ENCODE data around the gene DLD. TPM values are rescaled to one million over a fixed set of nuclear protein-coding genes. Genes with fewer than 3 reads are reported as not detected.

DLD gene
- total and polyA plus RNA-seq, 2 of the 13 experiments (the other 11 are each of a cell fraction or from before 2014, with no cell fraction given) = 56.8 to 95.2 TPM

- ChIA-PET CTCF (ENCODE audit: low intra/inter-chr PET ratio, low total read pairs) (no interaction called here), POLR2A (no interaction called here)
- no peak for FAIRE-seq
- Histone ChIP-seq H3K9ac (ENCODE audit: insufficient read depth, low read depth, low read length) (no peak overlapping the region), H4K20me1 (ENCODE audit: insufficient read depth, low read length) (no peaks in the 10 kb centered on the region), H3K27ac (ENCODE audit: extremely low read length, insufficient read depth, low read length) (no peak overlapping the region), H3K4me3 (replicated peaks in 1 of 3; ENCODE audit: insufficient read depth in 1 of 3, low read depth in 2 of 3, low read length in 3 of 3) (no peak overlapping the region), H3K79me2 (ENCODE audit: insufficient read depth, low read length) (no peaks in the 10 kb centered on the region), H3K4me2 (ENCODE audit: low read depth, low read length) (no peak overlapping the region), H3K4me1 (ENCODE audit: insufficient read depth, low read length) (peaks cover 11% of the 10 kb centered on the region), H2AFZ (ENCODE audit: low read length) (no peak overlapping the region), H3K9me3 (ENCODE audit: low read length) (no peaks in the 10 kb centered on the region), H3K36me3 (replicated peaks in 1 of 2; ENCODE audit: control insufficient read depth in 1 of 2, insufficient read depth in 2 of 2, low read length in 2 of 2) (peaks cover 28 to 75% of the 10 kb centered on the region in 2 experiments), H3K27me3 (ENCODE audit: control insufficient read depth in 1 of 2, insufficient read depth in 2 of 2, low read length in 2 of 2) (no peaks in the 10 kb centered on the region)
- WGBS (ENCODE audit: low lambda C conversion rate) = 97% methylated on average over 11 of the region's 14 CpGs
- ATAC-seq = no peak
- BruUV-seq (replicated peaks) = no TSS peak
- intact Hi-C loops (cut with micrococcal nuclease; ENCODE audit: unreplicated experiment) = no loop called here
- TF ChIP-seq MAFK (conservative IDR thresholded peaks at IDR 0.05 in 1 of 2, IDR thresholded peaks at IDR 0.05 in 1 of 2; ENCODE audit: low read length in 2 of 2) (peak; percentile 53 to 74), ZKSCAN5 (CRISPR knock-in tag; IDR thresholded peaks at IDR 0.05) (no peak), ZNF329 (CRISPR knock-in tag; IDR thresholded peaks at IDR 0.05; ENCODE audit: low read depth) (no peak), ZBTB49 (CRISPR knock-in tag; IDR thresholded peaks at IDR 0.05; ENCODE audit: borderline replicate concordance) (no peak), MAFF (IDR thresholded peaks at IDR 0.05; ENCODE audit: low read depth, low read length) (peak; percentile 25), ZNF44 (CRISPR knock-in tag; IDR thresholded peaks at IDR 0.05) (no peak)
- TF ChIP-seq, protein P1, sequence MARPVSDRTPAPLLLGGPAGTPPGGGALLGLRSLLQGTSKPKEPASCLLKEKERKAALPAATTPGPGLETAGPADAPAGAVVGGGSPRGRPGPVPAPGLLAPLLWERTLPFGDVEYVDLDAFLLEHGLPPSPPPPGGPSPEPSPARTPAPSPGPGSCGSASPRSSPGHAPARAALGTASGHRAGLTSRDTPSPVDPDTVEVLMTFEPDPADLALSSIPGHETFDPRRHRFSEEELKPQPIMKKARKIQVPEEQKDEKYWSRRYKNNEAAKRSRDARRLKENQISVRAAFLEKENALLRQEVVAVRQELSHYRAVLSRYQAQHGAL (CRISPR knock-in tag; IDR thresholded peaks at IDR 0.05; ENCODE audit: not compliant biosample characterization) = no peak
- in situ Hi-C loops (cut with HindIII; ENCODE audit: extremely low pct_ligation_motif_present, low pct_unique_long_range_greater_than_20kb) = no loop called here
- DNase-seq (ENCODE audit: low spot score) = no peak
These were observed 68.0 kb downstream of the DLD start for GRCh38 chr7:107958764-107959526.

Data from HepG2 (cell line).